Stimulated activated CD8-positive, alpha-beta memory T cell treated with anti-CD3 and anti-CD28 coated beads, Interleukin-12 subunit alpha, Interleukin-12 subunit beta, amount 100 ng/mL, for 1 hour (primary cell): ENCODE data around the gene SMAD6.
"Not testable (repeated sequence)": the region's sequence is repeated elsewhere in the genome, so short reads cannot be mapped to it uniquely, and the experiment has no call there.

Experiments used
- DNase-seq: peaks from one replicate; pipeline ENCODE4 v3.0.0-alpha.2; 2020; ENCODE audit warnings: low read depth

SMAD6 gene

GRCh38 chr15:66677336-66677735, 24.7 kb upstream of the SMAD6 start:
- no peak for DNase-seq

- DNase-seq: no peak
Observed at GRCh38 chr15:66679061-66679656, 22.9 kb upstream of the SMAD6 start.

- DNase-seq: no peak
Observed at GRCh38 chr15:66679657-66680108, 22.4 kb upstream of the SMAD6 start.

- no peak for DNase-seq
Observed at GRCh38 chr15:66680502-66680901, 21.5 kb upstream of the SMAD6 start.

GRCh38 chr15:66681395-66681794, 20.6 kb upstream of the SMAD6 start:
- no peak for DNase-seq

GRCh38 chr15:66682246-66682645, 19.8 kb upstream of the SMAD6 start:
- no peak for DNase-seq

- DNase-seq: no peak
Observed at GRCh38 chr15:66682865-66683264, 19.2 kb upstream of the SMAD6 start.

GRCh38 chr15:66684136-66684681, 17.8 kb upstream of the SMAD6 start:
- no peak for DNase-seq

- no peak for DNase-seq
Observed at GRCh38 chr15:66685638-66686150, 16.3 kb upstream of the SMAD6 start.

- not testable (repeated sequence) for DNase-seq
Observed at GRCh38 chr15:66690912-66691311, 11.1 kb upstream of the SMAD6 start.

- DNase-seq: no peak
Observed at GRCh38 chr15:66691727-66692126, 10.3 kb upstream of the SMAD6 start.

- no peak for DNase-seq
Observed at GRCh38 chr15:66692391-66692790, 9.6 kb upstream of the SMAD6 start.

- DNase-seq: no peak
Observed at GRCh38 chr15:66692808-66693596, 9.0 kb upstream of the SMAD6 start.

GRCh38 chr15:66696770-66697169, 5.3 kb upstream of the SMAD6 start:
- no peak for DNase-seq

- no peak for DNase-seq
Observed at GRCh38 chr15:66698318-66698961, 3.6 kb upstream of the SMAD6 start.

GRCh38 chr15:66698971-66699370, 3.1 kb upstream of the SMAD6 start:
- DNase-seq: no peak

GRCh38 chr15:66700412-66700801, 1.6 kb upstream of the SMAD6 start:
- no peak for DNase-seq

GRCh38 chr15:66700802-66701421, 1.1 kb upstream of the SMAD6 start:
- peak; percentile 56 for DNase-seq

GRCh38 chr15:66701422-66702034, 508 bp upstream of the SMAD6 start:
- DNase-seq: no peak

GRCh38 chr15:66702787-66703539, 927 bp downstream of the SMAD6 start:
- no peak for DNase-seq

GRCh38 chr15:66703540-66703941, 1.5 kb downstream of the SMAD6 start:
- DNase-seq: no peak
